D721Med (cell line): Measurements from ENCODE around the gene TLK1.

Experiments used
- DNase-seq: peaks from one replicate; pipeline ENCODE4 v3.0.0; 2011; ENCODE audit warnings: low spot score; ENCODE audit not compliant: insufficient read length
- FAIRE-seq: peaks from 2 replicates; lab custom pipeline; 2011; peaks lifted over from hg19 to GRCh38; lab: Jason Lieb, UNC
- CTCF ChIP-seq: IDR thresholded peaks from 2 replicates; pipeline ENCODE4 v1.5.1; 2012; ENCODE audit warnings: mild to moderate bottlenecking, control low read depth; ENCODE audit not compliant: insufficient read depth; ENCODE audit errors: missing control alignments

The TLK1 gene

GRCh38 chr2:171160119-171160955, at the start of gene TLK1:
TLK1 (minus strand) TSS chr2:171160893; CDS start chr2:171160428, 465 bp downstream.
- no peak for TF ChIP-seq CTCF
- DNase-seq: no peak
- FAIRE-seq: no peak

GRCh38 chr2:171210216-171210863, 49.6 kb upstream of the TLK1 start:
- TF ChIP-seq CTCF: no peak
- FAIRE-seq (no peak), DNase-seq (no peak)

GRCh38 chr2:171208657-171209056, 48.0 kb upstream of the TLK1 start:
- no peak for TF ChIP-seq CTCF
- FAIRE-seq (no peak), DNase-seq (no peak)

GRCh38 chr2:171206422-171207115, 45.9 kb upstream of the TLK1 start:
- no peak for TF ChIP-seq CTCF
- DNase-seq: no peak
- FAIRE-seq: no peak

GRCh38 chr2:171205551-171205950, 44.9 kb upstream of the TLK1 start:
- TF ChIP-seq CTCF: no peak
- no peak for DNase-seq
- no peak for FAIRE-seq

GRCh38 chr2:171201767-171202166, 41.1 kb upstream of the TLK1 start:
- no peak for DNase-seq
- TF ChIP-seq CTCF: no peak
- FAIRE-seq: no peak
